ENCODE measurements around the gene TBC1D28.
"Not testable (repeated sequence)": the region's sequence is repeated elsewhere in the genome, so short reads cannot be mapped to it uniquely, and the experiment has no call there.

DNA sequence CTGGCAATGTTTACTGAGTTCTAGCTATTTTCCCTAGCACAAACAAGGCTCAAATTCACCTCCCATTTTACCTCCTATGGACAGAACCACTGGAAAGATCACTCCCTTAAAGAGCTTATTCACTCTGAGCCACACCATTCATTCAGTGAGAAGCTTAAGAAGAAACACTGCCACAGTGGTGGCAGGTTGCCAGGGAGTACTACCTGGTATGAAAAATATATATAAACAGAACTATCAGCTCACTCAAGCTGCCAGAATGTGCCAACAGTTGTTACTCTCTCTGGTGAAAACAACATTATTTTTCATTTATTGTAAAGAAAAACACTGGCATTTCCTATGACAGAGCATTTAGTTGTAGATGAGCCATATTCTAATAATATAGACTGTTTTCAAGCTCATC lies 31.2 kb downstream of the TBC1D28 start:
- TF ChIP-seq, protein P1, sequence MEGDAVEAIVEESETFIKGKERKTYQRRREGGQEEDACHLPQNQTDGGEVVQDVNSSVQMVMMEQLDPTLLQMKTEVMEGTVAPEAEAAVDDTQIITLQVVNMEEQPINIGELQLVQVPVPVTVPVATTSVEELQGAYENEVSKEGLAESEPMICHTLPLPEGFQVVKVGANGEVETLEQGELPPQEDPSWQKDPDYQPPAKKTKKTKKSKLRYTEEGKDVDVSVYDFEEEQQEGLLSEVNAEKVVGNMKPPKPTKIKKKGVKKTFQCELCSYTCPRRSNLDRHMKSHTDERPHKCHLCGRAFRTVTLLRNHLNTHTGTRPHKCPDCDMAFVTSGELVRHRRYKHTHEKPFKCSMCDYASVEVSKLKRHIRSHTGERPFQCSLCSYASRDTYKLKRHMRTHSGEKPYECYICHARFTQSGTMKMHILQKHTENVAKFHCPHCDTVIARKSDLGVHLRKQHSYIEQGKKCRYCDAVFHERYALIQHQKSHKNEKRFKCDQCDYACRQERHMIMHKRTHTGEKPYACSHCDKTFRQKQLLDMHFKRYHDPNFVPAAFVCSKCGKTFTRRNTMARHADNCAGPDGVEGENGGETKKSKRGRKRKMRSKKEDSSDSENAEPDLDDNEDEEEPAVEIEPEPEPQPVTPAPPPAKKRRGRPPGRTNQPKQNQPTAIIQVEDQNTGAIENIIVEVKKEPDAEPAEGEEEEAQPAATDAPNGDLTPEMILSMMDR (conservative IDR thresholded peaks at IDR 0.05 in 1 of 2, IDR thresholded peaks at IDR 0.05 in 1 of 2; ENCODE audit: low read depth in 1 of 2, low read length in 2 of 2), result not testable (repeated sequence)
- TF ChIP-seq EZH2 (IDR thresholded peaks at IDR 0.05; ENCODE audit: low read length, missing control alignments), result not testable (repeated sequence)

All from fibroblast of lung (primary cell).